NCI-H2227 treated with DMSO at 0.1 percent for 48 hours (cell line): ENCODE measurements around the gene KCNA2.

Source experiments
- DNase-seq: peaks from one replicate; lab custom pipeline; 2025; lab: John Stamatoyannopoulos, UW

The KCNA2 gene

DNA sequence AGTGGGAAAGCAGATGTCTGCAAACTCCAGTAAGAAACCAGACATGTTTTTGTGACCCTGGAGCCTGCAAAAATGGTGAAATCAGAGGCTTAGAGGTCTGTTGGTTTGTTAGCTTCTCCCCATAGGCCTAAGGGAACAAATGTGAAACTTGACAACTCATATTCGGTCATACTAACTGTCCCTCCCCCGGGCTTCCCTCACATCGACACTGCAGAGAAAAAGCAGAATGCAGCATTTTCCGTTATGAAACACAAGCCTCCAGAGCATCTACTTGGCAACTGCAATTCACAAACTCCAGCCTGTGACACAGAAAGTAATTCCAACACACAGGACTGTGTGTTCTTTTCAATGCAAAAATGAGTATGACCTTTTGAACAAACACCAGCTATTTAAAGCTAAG lies 3.7 kb downstream of the KCNA2 start:
- DNase-seq: no peak

DNA sequence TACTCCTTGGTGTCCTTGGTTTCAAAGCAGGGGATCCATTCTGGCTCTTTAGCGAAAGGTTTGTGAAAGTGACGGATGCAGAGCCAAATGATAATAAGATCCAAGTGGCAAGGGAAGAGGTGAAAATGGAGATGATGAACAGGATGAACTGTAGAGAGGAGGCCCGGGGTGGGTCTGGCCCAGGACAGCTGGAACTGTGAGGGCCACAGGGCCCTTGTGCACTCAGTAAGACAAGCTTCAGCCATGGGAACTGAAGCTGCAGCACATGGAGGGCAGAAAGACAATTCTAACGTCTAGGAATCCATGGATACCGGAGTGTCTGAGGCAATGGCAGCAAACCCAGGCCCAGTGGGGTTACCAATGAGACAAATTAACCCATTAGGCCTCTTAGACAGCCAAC lies 4.8 kb downstream of the KCNA2 start:
- DNase-seq: no peak

DNA sequence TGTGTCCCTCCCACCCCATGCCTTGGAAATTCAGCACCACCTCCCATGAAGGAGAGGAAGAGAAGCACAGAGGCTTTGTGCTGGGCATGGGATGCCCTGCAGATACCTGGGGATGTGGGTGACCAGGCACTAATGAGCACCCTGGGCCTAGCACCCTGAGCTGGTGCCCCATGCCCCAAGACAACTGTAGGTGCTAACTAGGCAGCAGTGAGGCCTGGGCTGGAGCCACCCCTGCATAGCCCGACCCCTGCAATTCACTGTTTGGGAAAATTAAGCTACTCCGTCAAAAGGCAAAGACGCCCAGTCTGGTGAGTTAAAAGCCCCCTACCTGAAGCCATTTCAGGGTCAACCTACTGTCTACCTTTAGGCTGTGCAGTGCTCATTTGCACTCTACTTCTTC lies 5.4 kb downstream of the KCNA2 start:
- no peak for DNase-seq

DNA sequence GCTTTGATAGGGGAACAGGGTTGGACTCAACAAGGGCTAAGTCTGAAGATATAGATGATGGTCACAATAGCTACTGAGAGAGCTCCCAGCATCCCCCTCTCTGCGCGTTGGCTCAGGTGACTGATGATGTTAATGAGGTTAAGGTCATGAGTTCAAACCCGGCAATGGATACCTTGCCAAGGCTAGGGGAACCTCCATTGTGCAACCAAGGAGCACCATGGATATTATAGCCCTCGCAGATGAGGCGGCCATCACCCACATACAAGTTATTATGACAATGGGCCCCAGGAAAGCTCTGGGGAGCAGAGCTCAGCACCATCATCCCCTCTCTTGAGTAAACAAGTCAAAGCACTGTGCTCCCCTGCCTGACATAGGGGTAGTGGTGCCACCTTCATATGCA lies 8.2 kb downstream of the KCNA2 start:
- DNase-seq: no peak

DNA sequence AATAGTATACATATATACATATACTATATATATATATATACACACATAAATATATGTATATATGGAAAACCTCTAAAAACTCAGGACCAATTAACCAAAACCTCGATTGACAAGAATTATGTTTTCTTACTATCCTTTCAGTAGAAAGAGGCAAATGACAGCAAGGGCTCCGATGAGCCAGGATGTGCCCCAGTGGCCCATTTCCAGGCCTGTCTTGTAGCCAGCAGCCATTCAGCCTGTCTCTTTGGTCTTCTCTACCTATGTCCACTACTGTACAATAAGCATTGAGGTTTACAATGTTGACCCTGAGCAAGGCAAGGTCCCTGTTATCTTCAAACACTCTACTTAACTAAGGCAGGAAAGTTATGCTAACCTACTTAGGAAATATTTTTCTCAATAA lies 9.8 kb downstream of the KCNA2 start:
- no peak for DNase-seq

DNA sequence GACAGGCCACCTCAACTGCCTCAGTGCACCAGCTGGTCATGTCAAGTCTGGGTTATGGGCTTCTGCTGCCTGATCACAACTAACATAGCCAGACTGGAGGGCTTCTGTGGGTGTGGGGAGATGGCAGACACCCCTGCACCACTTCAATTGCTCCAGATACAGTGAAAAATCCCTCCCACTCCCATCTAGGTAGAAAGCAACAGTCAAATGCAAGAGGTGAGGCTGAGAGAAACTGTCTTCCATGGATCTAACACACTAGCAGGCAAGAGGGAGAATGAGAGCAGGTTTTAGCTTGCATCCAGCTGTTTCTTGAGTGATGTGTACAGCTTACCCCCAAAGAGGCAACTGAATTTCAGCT lies 10.8 kb downstream of the KCNA2 start:
- DNase-seq: no peak

DNA sequence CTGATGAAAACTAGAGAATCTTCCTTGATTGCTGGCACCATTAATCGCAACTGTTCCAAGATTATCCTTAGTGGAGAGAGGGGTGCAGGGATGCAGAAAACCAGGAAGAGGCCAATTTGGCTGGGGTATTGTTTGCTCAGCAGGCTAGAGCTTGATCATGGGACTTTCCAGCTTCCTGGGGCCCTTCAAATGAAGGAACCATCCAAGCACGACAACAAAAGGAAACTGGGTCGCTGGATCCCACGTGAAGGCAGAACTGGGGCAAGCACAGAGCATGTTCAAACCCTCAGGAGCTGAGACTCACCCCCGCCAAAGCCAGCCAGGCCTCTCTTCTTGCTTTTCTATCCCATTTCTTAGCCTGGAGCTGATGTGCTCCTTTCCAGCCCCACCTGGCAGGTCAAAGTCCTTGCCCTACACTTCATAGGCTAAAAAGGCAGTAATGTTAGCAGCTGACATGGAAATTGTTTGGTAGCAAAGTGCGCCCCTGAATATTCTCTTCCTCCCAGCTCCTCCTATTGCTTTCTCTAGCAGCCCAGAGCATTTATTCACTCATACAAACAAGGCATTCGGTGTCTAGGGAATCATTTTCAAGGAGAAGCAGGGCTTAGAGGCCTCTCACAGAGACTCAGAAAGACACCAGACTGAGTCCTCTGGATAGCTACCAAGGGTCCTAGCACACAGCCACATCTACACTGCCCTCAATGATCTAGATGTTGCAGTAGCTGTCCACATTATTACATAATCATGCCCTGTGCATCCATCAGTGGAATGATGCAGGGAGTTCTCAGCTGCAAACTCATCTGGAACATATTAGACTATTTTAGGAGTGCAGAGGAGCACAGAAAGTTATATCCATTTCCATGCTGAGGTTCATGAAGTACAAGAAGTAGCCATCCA lies 11.5 kb downstream of the KCNA2 start:
- DNase-seq: no peak

DNA sequence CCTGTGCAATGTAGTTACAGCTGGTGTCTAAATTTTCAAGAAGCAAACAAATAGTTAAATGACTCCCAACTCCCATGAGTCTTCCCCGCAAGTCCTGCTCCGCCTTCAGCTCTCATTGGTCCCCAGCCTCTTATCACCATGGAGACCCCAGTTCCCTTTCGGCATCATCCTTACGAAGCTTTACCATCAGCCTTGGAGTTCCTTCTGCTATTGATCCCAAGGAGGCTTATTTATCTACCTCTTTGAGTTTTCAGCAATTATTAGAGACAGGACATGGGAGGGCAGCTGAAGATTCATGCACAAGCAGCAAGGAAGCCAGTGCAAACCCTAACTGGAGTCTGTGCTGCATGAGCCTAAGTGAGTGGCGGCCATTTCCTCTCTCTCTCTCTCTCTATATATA lies 12.3 kb downstream of the KCNA2 start:
- peak; percentile 18 for DNase-seq

DNA sequence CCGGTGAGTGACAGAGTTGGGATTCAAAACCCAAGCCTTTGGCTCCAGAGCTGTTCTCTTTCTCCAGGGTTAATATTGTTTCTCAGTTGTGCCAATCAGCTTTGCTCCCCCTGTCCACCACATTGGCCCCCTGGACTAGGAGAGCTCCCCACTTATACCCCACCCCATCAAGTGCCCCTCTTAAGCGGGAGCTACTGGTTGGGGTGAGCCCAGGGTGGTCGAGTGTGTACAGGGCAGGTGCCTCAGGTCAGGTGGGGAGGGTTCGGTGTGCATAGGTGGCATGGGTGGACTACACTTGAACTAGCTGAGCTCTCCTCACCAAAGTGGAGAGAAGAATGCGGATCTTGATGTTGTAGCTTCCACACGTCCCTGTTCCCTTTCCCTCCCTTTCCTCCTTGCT lies 14.2 kb downstream of the KCNA2 start:
- DNase-seq: no peak

DNA sequence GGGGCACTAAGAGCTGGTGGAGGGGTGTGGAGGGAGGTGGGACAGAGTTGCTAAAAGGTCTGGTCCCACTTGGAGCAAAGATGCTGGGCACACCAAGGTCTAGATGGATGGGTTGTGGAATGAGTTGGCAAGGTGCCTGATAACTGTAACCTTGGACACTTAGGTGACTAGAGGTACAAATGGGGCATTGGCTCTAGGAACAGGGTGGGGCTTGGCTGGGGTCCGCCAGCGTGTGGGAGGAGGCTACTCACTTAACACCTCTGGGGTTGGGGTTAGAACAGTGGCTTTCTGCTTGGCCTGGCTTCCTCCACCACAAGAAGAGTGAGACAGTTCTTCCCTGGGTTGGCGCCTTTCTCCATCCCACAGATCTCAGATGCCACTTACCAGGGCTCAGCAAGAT lies 17.2 kb downstream of the KCNA2 start:
- no peak for DNase-seq

DNA sequence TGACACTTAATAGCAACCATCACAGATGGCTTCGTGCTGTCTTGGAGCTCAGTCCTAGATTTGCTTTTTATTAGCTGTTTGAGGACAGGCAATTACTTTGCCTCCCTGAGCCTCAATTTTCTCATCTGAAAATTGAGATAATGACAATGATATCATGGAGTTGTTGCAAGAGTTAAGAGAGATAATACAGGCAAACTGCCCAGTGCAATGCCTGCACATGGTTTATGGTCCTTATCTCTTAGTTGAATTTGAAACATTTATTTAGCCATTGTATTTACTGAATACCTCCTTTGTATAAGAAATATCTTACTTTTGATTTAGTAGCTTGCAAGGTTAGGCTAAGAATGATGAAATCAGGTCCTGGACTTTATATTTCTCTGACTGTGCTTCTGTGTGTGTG lies 17.7 kb downstream of the KCNA2 start:
- peak; percentile 10 for DNase-seq

DNA sequence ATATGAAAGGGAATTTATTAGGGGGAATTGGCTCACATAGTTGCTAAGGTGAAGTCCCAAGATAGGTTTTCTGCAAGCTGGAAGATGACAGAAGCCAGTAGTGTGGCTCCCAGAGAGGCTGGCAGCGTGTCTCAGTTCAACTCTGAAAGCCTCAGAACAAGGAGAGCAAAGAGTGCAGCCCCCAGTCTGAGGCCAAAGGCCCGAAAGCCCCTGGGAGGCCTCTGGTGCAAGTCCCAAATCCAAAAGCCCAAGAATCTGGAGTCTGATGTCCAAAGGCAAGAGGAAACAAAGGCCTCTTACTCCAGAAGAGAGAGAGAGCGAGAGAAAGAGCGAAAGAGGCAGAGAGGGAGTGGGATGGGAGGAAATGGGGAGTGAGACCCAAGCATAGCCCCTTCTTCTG lies 18.3 kb downstream of the KCNA2 start:
- no peak for DNase-seq

DNA sequence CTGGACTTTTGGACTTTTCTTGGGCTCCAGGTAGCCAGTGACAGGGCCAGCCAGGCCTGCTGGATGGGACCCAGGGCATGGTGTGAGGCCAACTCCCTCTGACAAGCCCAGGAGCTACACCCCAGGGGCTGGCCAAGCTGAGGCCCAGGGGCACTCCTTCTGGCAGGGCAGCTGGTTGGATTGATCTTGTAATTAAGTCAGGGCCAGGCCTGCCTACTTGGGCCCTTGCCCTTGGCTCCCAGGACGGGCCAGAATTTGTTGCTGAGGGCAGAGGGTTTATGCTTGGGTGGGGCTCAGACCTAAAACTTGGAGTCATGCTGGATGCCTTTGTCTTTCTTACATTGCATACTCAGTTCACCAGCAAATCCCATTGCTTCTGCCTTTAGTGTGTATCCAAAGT lies 20.7 kb downstream of the KCNA2 start:
- DNase-seq: no peak

DNA sequence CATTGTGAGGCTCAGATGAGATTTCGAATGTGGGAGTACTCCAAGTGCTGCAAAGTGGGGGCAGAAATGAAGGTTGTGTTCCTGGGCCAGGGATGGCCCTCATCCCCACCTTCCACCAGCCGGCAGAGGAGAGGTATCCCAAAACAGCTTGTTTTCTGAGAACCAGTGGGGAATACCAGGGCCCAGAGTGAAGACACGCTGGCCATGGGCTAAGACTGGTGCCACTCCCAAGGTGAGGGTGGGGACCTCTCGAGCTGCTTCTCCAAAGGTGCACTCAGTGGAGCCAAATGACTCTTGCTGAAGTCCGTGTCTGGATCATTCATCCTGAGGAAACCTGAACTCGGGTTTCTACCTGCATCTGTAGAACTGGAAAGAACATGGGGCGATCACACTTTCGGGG lies 22.1 kb downstream of the KCNA2 start:
- DNase-seq: no peak

DNA sequence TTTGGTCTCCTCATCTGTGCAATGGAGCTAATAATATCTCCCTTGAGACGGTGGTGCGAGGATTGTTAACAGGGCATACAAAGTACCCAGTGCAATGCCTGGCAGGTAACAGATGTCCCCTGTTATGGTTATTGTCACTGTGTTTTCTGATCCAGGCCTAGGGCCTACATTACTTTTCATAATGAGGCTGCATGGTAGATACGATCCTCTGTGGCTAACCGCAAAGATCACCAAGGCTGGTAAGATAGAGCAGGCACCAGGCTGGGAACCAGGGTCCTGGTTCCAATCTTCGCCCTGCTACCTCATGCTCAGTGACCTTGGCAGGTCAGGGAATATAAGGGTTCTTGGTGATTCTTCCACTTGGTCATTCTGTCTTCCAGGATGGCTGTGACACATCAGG lies 22.7 kb downstream of the KCNA2 start:
- DNase-seq: no peak

DNA sequence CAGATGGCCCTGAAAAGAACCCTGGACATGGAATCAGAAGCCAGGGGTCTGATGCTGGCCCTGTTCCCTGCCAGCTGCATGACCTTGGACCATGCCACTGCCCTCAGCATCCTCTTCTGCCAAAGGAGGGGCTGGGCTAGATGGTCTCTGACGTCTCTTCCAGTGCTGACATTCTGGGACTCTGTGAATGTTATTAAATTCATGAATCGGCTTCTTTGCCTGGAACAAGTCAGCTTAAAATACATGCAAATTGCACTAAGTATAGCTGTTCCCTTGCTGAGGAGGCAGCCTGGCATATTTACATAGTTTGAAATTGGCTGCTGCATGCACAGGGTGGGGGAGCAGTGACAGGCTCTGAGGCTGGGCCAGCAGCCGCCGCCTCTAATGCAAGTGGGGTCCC lies 23.8 kb downstream of the KCNA2 start:
- DNase-seq: no peak

DNA sequence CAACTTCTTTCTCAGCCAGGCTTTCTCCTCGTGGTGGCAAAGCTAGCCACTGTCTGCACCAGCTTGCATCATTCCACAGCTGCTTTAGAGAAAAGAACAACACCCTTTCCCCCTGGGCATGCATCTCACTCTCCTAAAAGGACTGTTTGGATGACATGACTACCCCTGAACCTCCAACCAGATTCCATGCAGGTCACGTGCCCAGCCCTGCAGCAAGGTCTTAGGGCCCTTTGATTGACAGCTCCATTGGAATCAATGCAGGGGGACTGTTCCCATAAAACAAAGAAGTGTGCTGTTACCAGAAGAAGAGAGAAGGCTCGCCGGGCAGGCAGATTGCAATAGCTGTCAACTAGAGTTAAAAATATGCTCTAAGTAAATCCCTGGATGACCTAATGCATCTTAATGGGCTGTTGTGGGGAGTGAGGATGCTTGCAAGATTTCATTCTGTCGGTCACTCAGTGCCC lies 24.4 kb downstream of the KCNA2 start:
- no peak for DNase-seq

DNA sequence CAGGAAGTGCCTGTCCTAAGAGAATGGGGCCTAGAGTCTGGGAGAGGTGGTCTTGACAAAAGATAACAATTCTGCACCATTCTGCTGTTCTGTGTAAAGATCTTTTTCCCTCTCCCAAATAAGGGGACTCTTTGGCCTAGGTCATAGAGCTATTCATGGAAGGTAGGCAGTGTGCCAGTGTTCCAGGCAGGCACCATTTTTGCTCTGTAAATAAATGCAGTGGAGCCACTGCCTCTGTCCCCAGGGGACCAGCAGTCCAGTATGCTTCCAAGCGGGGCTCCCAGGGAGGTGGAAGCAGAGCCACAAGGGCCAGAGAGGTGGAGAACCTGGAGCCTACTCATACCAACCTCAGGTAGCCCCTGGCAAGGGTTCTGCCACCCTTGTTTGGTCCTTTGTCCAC lies 25.9 kb downstream of the KCNA2 start:
- no peak for DNase-seq

DNA sequence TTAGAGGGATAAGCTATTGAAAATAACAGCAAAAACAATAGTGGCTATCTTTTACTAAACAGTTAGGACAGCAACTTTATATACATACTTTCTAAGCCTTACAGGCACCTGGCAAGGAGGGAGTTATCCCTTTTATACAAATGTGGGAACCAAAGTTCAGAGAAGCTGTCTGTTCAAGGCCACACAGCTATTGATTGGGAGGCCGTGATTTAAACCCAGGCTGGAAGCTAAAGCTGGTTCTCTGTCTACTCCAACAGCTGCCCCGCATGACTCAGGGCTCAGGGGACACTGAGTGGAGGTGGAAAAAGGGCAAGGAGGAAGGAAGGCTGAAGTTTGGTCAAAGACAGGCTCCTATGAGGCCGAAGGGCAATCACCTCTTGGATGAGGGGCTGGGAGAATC lies 26.7 kb downstream of the KCNA2 start:
- no peak for DNase-seq

DNA sequence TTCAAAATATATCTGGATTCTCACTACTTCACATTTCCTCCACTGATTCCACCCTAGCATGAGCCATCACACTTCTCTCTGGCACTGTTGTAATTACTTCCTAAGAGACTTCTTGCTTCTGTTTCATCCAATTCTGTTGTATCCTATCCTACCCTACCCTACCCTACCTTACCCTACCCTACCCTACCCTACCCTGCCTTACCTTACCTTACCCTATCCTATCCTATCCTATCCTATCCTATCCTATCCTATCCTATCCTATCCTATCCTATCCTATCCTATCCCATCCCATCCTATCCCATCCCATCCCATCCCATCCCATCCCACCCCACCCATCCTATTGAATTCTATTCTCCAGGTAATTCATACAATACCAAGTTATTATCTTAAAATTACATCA lies 29.7 kb downstream of the KCNA2 start:
- no peak for DNase-seq

DNA sequence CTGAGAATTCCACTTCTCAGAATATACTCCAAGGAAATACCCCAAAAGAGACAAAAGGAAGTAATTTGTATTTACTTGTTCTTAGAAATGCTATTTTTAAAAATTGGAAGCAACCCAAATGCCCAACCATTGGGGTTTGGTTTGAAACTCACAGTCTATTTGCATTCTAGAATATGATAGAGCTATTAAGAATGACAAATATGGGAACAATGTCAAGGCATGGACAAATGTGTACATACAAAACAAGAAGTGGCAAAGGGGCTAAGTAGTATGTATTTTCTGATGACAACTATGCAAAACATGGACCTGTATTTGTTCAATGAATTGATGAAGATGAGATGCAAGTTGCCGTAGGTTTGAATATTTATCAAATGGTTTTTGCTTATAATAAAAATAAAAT lies 32.8 kb downstream of the KCNA2 start:
- DNase-seq: no peak

DNA sequence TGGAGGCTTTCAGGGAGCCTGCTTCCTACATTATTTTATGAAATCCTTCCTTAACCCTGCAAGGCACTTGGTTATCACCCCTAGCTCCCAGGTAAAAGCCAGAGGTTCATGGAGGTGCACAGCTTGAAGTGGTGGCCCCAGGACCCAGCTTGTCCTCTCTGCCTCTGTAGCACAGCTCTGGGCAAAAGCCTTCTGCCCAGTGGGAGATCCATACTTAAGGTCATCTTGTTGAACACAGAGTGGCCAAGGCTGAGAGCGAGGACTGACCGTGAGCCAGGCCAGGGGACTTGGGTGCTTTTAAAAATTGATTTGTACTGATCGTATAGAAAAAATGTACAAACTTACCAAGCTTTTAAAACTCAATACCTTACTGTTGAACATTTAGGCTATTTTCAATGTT lies 33.4 kb downstream of the KCNA2 start:
- no peak for DNase-seq

DNA sequence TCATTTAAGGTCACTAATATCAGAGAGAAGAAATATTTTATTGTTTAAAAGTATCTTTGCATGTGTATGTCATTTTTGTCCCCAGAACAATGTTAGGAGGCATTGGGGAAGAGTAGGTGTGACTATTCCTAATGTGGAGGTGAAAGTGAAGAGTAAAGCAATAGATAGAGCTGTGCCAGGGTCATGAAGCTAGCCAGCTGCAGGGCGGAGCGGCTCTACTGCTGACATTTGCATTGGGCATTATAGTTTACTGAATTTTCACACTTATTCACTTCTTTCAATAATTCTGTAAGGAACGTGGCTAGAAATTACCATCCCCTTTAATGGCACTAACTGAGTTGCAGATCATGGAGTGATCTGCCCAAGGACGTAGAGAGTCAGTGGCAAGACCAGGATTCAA lies 35.3 kb downstream of the KCNA2 start:
- no peak for DNase-seq

DNA sequence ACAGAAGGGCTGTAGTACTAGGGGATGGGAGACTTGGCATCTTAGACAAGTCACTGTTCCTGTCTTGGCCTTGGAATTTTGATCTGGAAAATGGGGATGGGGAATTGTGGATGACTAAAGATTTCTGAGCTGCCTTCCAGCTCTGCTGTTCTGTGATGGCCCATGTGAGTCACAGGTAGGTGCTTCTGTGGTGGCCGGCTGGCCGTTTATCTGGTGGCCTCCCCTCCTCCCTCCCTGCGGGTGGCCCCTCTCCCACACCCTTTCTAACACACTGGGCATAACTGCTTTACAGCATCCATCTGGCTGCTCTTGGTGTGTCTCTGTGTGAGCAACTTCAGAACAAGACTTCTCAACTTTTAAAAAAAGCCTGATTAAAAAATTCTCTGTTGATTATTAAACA lies 35.9 kb downstream of the KCNA2 start:
- DNase-seq: no peak
